ENCODE results near the gene TCIRG1.

DNA sequence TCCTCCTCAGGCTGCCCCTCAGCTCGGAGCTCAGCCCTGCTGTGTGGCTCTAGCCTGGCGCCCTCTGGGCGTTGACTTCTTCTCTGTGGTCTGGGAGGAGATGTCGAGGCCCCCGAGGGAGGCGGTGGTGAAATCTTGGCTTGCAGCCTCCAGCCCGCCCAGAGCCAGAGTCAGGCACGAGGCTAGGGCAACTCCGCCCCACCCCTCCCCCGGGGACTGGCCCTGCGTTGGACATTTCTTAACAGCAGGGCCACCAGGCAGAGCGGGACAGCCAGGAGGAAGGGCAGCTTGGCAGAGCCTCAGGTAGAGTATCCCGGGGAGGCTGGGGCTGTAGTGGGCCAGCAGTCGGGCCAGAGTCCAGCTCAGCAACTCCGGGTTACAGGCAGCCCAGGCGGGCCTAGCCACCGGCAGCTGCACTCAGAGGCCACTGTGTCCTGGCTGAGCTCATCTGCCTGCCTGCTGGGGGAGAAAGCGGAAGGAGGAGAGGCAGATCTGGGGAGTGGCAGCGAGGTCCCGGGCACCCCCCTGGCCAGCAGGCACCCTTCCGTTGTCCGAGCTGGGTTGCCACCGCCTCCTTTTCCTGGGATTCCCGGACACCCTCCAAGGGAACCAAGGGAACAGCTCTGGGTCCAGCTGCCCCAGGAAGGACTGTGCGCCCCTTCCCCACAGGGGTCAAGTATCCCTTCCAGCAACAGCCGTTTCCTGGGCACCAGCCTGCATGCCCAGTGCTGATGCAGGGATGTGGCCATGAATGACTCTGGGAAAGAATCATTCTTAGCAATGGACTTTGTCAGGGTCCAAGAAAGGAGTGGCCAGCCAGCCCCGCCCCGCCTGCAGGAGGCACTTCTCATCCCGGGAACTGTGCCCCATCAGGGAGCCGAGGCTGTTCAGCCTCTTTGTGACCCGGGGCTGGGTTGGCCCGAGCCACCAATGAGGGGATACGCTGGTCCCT, 28.5 kb upstream of the TCIRG1 start, which contains the start of gene ALDH3B1:
- TF ChIP-seq ZNF8 (CRISPR knock-in tag; IDR thresholded peaks at IDR 0.05) (no peak), RARB (CRISPR knock-in tag; IDR thresholded peaks at IDR 0.05) (no peak), ARNTL (CRISPR knock-in tag; IDR thresholded peaks at IDR 0.05; ENCODE audit: borderline replicate concordance, low read depth) (no peak), ZNF565 (CRISPR knock-in tag; conservative IDR thresholded peaks at IDR 0.05; ENCODE audit: low read depth) (no peak), POU6F1 (CRISPR knock-in tag; IDR thresholded peaks at IDR 0.05; ENCODE audit: borderline replicate concordance, low read depth) (no peak), ZC3H10 (CRISPR knock-in tag; IDR thresholded peaks at IDR 0.05) (no peak), ISL1 (CRISPR knock-in tag; IDR thresholded peaks at IDR 0.05) (no peak), ZFP3 (CRISPR knock-in tag; IDR thresholded peaks at IDR 0.05) (no peak), ZNF70 (CRISPR knock-in tag; IDR thresholded peaks at IDR 0.05) (no peak), TOX (CRISPR knock-in tag; IDR thresholded peaks at IDR 0.05; ENCODE audit: borderline replicate concordance) (no peak), ZFP30 (CRISPR knock-in tag; IDR thresholded peaks at IDR 0.05) (no peak)

All from SK-N-SH treated with all-trans-retinoic acid at 6 μM for 48 hours (cell line).